PC-9 (cell line): ENCODE results near the gene COL11A2. TPM values are rescaled to one million over a fixed set of nuclear protein-coding genes. Genes with fewer than 3 reads are reported as not detected.

Experiments
- BruUV-seq: library from RNA; stranded (reverse); fragments of 400-500 nt; replicated peaks from 2 replicates; lab custom pipeline; 2021; lab: Mats Ljungman, UMichigan
- CTCF ChIA-PET: fragments of 300-600 bp; sonication (Branson Sonifier 250); formaldehyde crosslinking; loops from one replicate; lab custom pipeline; 2022; ENCODE audit warnings: antibody characterized with exemption; lab: Charles Lee
- POLR2A ChIA-PET: fragments of 300-600 bp; sonication (Branson Sonifier 250); formaldehyde crosslinking; loops from one replicate; lab custom pipeline; 2022; ENCODE audit warnings: antibody characterized with exemption; ENCODE audit not compliant: unreplicated experiment; lab: Charles Lee
- DNase-seq, 2 experiments: peaks; one replicate each; pipeline versions ENCODE4 v3.0.0 to v3.0.0-alpha.2; 2015 to 2022; ENCODE audit warnings: mixed read lengths in 1 of 2
- H2AFZ ChIP-seq: fragments of 200-600 bp; sonication (generic); 2 replicates; pipeline ENCODE4 v1.8.1; 2017; ENCODE audit warnings: antibody characterized with exemption
- H3F3A ChIP-seq: fragments of 200-600 bp; sonication (generic); 2 replicates; pipeline ENCODE4 v1.8.1; 2017; ENCODE audit warnings: antibody characterized with exemption, mild to moderate bottlenecking, low read depth; ENCODE audit not compliant: insufficient read depth
- H3K27ac ChIP-seq: fragments of 200-600 bp; sonication (generic); 2 replicates; pipeline ENCODE4 v1.6.1; 2016; ENCODE audit warnings: mixed run types
- H3K27me3 ChIP-seq: fragments of 200-600 bp; sonication (generic); 2 replicates; pipeline ENCODE4 v1.6.1; 2016; ENCODE audit warnings: low read depth, mixed run types; ENCODE audit not compliant: insufficient read depth
- H3K36me3 ChIP-seq: fragments of 200-600 bp; sonication (generic); 2 replicates; pipeline ENCODE4 v1.6.1; 2016; ENCODE audit warnings: low read depth, mixed run types
- H3K4me1 ChIP-seq: fragments of 200-600 bp; sonication (generic); replicated peaks from 2 replicates; pipeline ENCODE4 v1.6.1; 2016; ENCODE audit warnings: mixed run types; ENCODE audit not compliant: insufficient read depth
- H3K4me2 ChIP-seq: fragments of 200-600 bp; sonication (generic); 2 replicates; pipeline ENCODE4 v1.6.1; 2017; ENCODE audit warnings: mixed run types
- H3K4me3 ChIP-seq: fragments of 200-600 bp; sonication (generic); 2 replicates; pipeline ENCODE4 v1.6.1; 2016; ENCODE audit warnings: mixed run types
- H3K79me2 ChIP-seq: fragments of 200-600 bp; sonication (generic); 2 replicates; pipeline ENCODE4 v1.6.1; 2017; ENCODE audit warnings: low read depth, mixed run types
- H3K9me2 ChIP-seq: fragments of 200-600 bp; sonication (generic); 2 replicates; pipeline ENCODE4 v1.8.1; 2017; ENCODE audit warnings: mild to moderate bottlenecking; ENCODE audit not compliant: insufficient read depth
- H3K9me3 ChIP-seq: fragments of 200-600 bp; sonication (generic); 2 replicates; pipeline ENCODE4 v1.8.1; 2016; ENCODE audit warnings: low read depth; ENCODE audit not compliant: insufficient read depth
- H4K20me1 ChIP-seq: fragments of 200-600 bp; sonication (generic); 2 replicates; pipeline ENCODE4 v1.8.1; 2017; ENCODE audit not compliant: insufficient read depth
- EZH2 ChIP-seq: fragments of 200-600 bp; sonication (generic); IDR thresholded peaks from 2 replicates; pipeline ENCODE4 v1.8.0; 2017; ENCODE audit warnings: antibody characterized with exemption, low read depth
- intact Hi-C: fragments of 100-400 bp; cut with micrococcal nuclease; formaldehyde crosslinking; loops from one replicate; pipeline ENCODE4 v1.10.0; 2022; ENCODE audit not compliant: unreplicated experiment
- total RNA-seq: library from RNA; stranded (reverse); gene quantifications from 2 replicates; pipeline ENCODE4 v1.2.3, GENCODE V29; 2021
- TF ChIP-seq, protein P1 (sequence below): fragments of 200-600 bp; sonication (generic); conservative IDR thresholded peaks from 2 replicates; pipeline ENCODE4 v1.6.1; 2017; ENCODE audit warnings: mixed run types, antibody characterized with exemption, mild to moderate bottlenecking, moderate library complexity

COL11A2 gene
- total RNA-seq, 1 experiment from 2014 or later, result 2.2 TPM

DNA sequence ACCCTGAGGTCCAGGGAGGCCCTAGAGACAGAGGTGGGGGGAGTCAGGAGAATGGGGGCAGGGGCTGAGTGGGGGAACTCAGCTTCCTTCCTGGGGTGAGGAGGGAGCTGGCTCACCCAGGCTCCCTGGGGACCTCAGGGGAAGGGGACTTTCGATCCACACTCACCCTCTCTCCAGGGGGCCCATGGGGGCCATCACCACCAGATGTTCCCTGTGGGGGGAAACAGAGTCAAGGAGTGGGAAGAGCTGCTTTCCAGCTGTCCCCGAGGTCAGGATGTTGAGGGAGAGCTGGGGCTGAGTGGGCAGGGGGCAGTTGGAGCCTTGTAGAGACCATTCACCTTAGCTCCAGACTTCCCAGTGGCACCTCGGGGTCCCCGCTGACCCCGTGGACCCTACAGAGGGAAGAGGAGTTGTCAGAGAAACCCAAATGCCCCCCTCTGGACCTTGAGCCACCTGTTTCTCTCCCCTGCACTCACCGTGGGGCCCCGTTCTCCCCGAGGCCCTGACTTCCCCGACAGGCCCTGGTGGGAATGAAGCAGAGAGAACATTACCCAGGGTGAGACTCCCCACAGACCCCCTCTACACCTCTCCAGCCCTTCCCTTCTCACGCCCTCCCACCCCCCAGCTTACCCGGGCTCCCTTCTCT, 18.6 kb downstream of the COL11A2 start:
- no peak overlapping the region for H3K4me2 ChIP-seq
- ChIA-PET CTCF (interaction anchor here (0.7 kb wide), 1 partner anchor 14 kb away, joined by 3 read pairs; no protein-coding TSS in a partner anchor), POLR2A (no interaction called here)
- H3K4me3 ChIP-seq, result no peak overlapping the region
- no TSS peak for BruUV-seq
- no peaks in the 10 kb centered on the region for H4K20me1 ChIP-seq
- no peak overlapping the region for H2AFZ ChIP-seq
- H3K27ac ChIP-seq, result no peak overlapping the region
- TF ChIP-seq, protein P1, sequence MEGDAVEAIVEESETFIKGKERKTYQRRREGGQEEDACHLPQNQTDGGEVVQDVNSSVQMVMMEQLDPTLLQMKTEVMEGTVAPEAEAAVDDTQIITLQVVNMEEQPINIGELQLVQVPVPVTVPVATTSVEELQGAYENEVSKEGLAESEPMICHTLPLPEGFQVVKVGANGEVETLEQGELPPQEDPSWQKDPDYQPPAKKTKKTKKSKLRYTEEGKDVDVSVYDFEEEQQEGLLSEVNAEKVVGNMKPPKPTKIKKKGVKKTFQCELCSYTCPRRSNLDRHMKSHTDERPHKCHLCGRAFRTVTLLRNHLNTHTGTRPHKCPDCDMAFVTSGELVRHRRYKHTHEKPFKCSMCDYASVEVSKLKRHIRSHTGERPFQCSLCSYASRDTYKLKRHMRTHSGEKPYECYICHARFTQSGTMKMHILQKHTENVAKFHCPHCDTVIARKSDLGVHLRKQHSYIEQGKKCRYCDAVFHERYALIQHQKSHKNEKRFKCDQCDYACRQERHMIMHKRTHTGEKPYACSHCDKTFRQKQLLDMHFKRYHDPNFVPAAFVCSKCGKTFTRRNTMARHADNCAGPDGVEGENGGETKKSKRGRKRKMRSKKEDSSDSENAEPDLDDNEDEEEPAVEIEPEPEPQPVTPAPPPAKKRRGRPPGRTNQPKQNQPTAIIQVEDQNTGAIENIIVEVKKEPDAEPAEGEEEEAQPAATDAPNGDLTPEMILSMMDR, result no peak
- no peak for TF ChIP-seq EZH2
- H3K9me3 ChIP-seq, result no peaks in the 10 kb centered on the region
- H3K36me3 ChIP-seq, result no peaks in the 10 kb centered on the region
- no peaks in the 10 kb centered on the region for H3F3A ChIP-seq
- intact Hi-C loops, result no loop called here
- peaks cover 36% of the 10 kb centered on the region for H3K27me3 ChIP-seq
- H3K9me2 ChIP-seq, result no peaks in the 10 kb centered on the region
- DNase-seq, result no peak
- H3K4me1 ChIP-seq, result no peaks in the 10 kb centered on the region
- no peaks in the 10 kb centered on the region for H3K79me2 ChIP-seq

DNA sequence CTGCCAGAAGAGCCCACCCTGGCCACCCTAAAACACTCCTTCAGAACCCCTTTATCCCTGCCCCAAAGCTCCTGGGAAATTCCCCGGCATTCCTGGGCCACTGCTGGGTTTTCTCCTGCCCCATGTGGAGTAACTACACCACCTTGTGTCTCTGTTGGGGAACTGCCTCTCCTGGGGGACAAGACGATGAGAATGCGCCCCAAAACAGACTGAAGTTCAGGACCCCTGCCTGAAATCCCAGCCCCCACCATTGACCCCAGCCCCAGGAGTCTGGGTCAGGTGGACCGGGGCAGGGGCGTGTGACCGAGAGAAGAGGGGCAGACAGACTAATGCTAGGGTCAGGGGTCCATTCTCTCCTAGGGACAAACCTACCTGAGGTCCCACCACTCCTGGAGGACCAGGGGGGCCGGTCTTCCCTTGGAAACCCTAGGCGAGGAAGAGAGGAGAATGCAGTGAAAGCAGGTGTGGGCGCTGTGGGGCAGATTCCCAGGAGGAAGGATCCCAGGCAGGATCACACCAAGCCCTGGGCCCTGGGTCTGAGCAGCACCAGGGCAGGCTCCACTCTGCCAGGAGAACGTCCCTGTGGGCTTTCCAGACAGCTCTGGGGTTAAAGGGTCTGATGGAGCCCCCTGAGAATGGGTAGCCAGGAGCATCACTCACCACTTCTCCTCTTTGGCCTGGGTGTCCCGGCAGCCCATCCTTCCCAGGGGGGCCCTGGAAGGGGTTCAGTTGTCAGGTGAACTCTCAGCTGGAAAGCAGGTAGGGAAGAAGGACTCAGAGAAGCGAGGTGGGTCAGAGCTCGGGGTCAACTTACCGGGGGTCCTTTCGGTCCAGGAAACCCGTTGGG, 19.4 kb downstream of the COL11A2 start:
- ChIA-PET CTCF (interaction anchor here (0.7 to 1.2 kb wide), 2 partner anchors 18 to 334 kb away, joined by 3 to 5 read pairs; partner anchors contain the start of gene TAP2), POLR2A (no interaction called here)
- Histone ChIP-seq H3K4me3 (no peak overlapping the region), H3K4me2 (no peak overlapping the region), H3K9me3 (no peaks in the 10 kb centered on the region), H3K36me3 (no peaks in the 10 kb centered on the region), H3K9me2 (no peaks in the 10 kb centered on the region), H4K20me1 (no peaks in the 10 kb centered on the region), H3K27ac (no peak overlapping the region), H3K27me3 (peaks cover 36% of the 10 kb centered on the region), H3K4me1 (no peaks in the 10 kb centered on the region), H3F3A (no peaks in the 10 kb centered on the region), H2AFZ (no peak overlapping the region), H3K79me2 (no peaks in the 10 kb centered on the region)
- TF ChIP-seq, protein P1, result peak; percentile 79
- no peak for TF ChIP-seq EZH2
- no TSS peak for BruUV-seq
- DNase-seq, result peak in 1 of 2 experiments; percentile 35
- intact Hi-C loops, result no loop called here

DNA sequence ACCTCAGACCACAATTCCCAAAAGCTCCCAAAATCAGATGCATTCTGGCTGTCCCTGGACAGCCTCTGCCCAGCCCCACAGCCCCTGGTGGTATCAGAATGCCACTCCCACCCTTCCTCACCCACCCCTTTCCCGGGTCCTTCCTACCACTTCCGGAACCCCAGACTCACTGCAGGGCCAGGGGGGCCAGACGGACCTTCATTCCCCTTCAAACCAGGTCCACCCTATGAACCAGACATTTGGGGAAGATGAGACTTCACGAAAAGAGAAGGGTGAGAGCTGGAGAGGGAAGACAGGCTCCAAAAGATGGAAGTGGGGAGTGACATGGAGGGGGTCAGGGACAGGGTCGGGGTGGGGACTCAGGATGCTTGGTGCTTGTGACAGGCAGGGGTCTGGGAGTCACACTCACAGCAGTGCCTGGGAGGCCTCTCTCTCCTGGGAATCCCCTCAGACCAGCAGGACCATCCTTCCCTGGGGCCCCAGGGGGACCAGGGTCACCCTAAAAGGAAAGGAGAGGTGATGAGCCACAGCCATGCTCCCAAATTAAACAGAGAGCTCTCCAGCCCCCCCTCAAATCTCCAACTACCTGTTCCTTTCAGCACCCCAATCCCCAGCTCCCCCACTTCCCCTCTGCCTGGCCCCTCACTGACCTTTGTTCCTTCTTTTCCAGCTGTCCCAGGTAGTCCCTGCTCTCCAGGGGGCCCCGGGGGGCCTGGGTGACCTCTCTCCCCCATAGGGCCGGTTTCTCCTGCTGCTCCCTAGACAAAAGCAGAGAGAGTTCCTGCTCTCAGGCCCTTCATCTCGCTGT, 20.2 kb downstream of the COL11A2 start:
- POLR2A ChIA-PET, result no interaction called here
- no TSS peak for BruUV-seq
- H3K27ac ChIP-seq, result no peak overlapping the region
- intact Hi-C loops, result no loop called here
- H3K9me2 ChIP-seq, result no peaks in the 10 kb centered on the region
- no peak overlapping the region for H2AFZ ChIP-seq
- H3K27me3 ChIP-seq, result peaks cover 43% of the 10 kb centered on the region
- CTCF ChIA-PET, result interaction anchor here (0.7 to 1.2 kb wide), 2 partner anchors 19 to 333 kb away, joined by 3 to 5 read pairs; partner anchors contain the start of gene TAP2
- no peak overlapping the region for H3K4me3 ChIP-seq
- H3K79me2 ChIP-seq, result no peaks in the 10 kb centered on the region
- no peaks in the 10 kb centered on the region for H3K4me1 ChIP-seq
- H4K20me1 ChIP-seq, result no peaks in the 10 kb centered on the region
- no peaks in the 10 kb centered on the region for H3K9me3 ChIP-seq
- no peak overlapping the region for H3K4me2 ChIP-seq
- no peaks in the 10 kb centered on the region for H3K36me3 ChIP-seq
- TF ChIP-seq EZH2, result no peak
- TF ChIP-seq, protein P1, result no peak
- no peaks in the 10 kb centered on the region for H3F3A ChIP-seq
- no peak for DNase-seq
